Measurements from ENCODE around the gene SCP2D1. TPM values are rescaled to one million over a fixed set of nuclear protein-coding genes. Genes with fewer than 3 reads are reported as not detected.

The SCP2D1 gene
- total and polyA plus RNA-seq, 2 of the 8 experiments (the other 6 are each of a cell fraction or from before 2014, with no cell fraction given), result not detected

DNA sequence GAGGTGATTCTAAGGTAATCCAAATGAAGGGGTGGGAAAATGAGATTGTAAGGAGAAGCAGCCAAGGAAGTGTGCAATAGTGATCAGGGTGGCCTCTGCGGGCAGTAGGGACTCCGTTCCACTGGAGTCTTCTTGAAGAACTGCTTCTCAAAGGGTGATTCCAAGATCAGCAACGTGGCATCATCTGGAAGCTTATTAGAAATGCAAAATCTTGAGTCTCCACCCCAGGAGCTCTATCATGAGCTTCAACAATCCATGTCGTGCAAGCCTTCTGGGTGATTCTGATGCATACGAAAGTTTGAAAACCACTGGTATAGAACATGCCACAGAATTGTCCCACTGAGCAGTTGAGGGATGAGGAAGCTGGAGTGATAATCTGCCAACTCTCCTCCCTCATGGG lies 31.4 kb downstream of the SCP2D1 start:
- Histone ChIP-seq H3K56ac (replicated peaks; ENCODE audit: insufficient read length, low read depth, low read length) (no peak overlapping the region), H3K27ac (ENCODE audit: low read depth, low read length) (no peak overlapping the region), H4K20me1 (replicated peaks in 1 of 2; ENCODE audit: control insufficient read depth in 1 of 2, insufficient read depth in 2 of 2, low read length in 2 of 2) (no peaks in the 10 kb centered on the region), H2BK20ac (ENCODE audit: low read length) (no peak overlapping the region), H2BK15ac (ENCODE audit: low read length) (no peak overlapping the region), H3K27me3 (replicated peaks in 1 of 4; ENCODE audit: control insufficient read depth in 3 of 4, extremely low read depth in 1 of 4, insufficient read depth in 3 of 4, low read length in 3 of 4) (peaks cover 0 to 5% (median 1%) of the 10 kb centered on the region in 4 experiments; a peak in 1 of 7 replicates), H3K9me3 (ENCODE audit: insufficient read depth in 2 of 2, low read depth in 1 of 2, low read length in 1 of 2) (no peaks in the 10 kb centered on the region), H3K23me2 (ENCODE audit: low read depth, low read length) (no peaks in the 10 kb centered on the region), H2BK12ac (ENCODE audit: low read depth, low read length) (no peak overlapping the region), H3K4ac (replicated peaks; ENCODE audit: insufficient read length, low read depth, low read length) (no peak overlapping the region), H3K18ac (ENCODE audit: extremely low read depth, low read length) (no peak overlapping the region), H2AFZ (ENCODE audit: low read length) (no peak overlapping the region), H2BK120ac (replicated peaks; ENCODE audit: low read depth, low read length) (no peak overlapping the region), H4K8ac (ENCODE audit: extremely low read depth, insufficient read depth, low read length) (no peak overlapping the region), H4K91ac (replicated peaks; ENCODE audit: insufficient read length, low read length) (no peak overlapping the region), H4K5ac (ENCODE audit: insufficient read length, low read depth, low read length) (no peak overlapping the region), H3K14ac (ENCODE audit: insufficient read length) (no peak overlapping the region), H2AK5ac (ENCODE audit: low read depth, low read length) (no peak overlapping the region), H3K4me3 (ENCODE audit: extremely low read depth in 1 of 4, insufficient read depth in 2 of 4, low read depth in 3 of 4, low read length in 4 of 4) (no peak overlapping the region), H3K79me2 (ENCODE audit: control insufficient read depth in 1 of 2, insufficient read depth in 2 of 2, low read length in 2 of 2) (no peaks in the 10 kb centered on the region), H3K23ac (ENCODE audit: insufficient read length) (no peak overlapping the region), H2BK5ac (ENCODE audit: low read depth, low read length) (no peak overlapping the region), H3K36me3 (ENCODE audit: control insufficient read depth in 2 of 4, insufficient read depth in 4 of 4, low read length in 3 of 4) (no peaks in the 10 kb centered on the region), H3K9ac (replicated peaks in 1 of 4; ENCODE audit: extremely low read depth in 1 of 4, low read depth in 3 of 4, low read length in 3 of 4) (no peak overlapping the region), H3K4me2 (ENCODE audit: insufficient read depth in 1 of 2, low read depth in 2 of 2, low read length in 2 of 2) (no peak overlapping the region), H3K4me1 (replicated peaks in 1 of 4; ENCODE audit: control insufficient read depth in 3 of 4, insufficient read depth in 4 of 4, low read length in 3 of 4) (no peaks in the 10 kb centered on the region), H3K79me1 (ENCODE audit: low read depth, low read length) (no peaks in the 10 kb centered on the region)
- ChIA-PET POLR2A (ENCODE audit: partially characterized antibody) (no interaction called here), CTCF (ENCODE audit: partially characterized antibody) (interaction anchor here (1.0 to 1.1 kb wide), 2 partner anchors 59 to 407 kb away, joined by 3 read pairs; no protein-coding TSS in a partner anchor)
- 65% methylated on average over 5 of the region's 5 CpGs; no CpG with 5 or more reads in 1 of the 2 experiments for WGBS, 2 experiments (ENCODE audit: extremely low coverage in 1 of 2, insufficient coverage in 1 of 2, insufficient read length in 1 of 2, insufficient replicate concordance in 2 of 2, low coverage in 1 of 2, low lambda C conversion rate in 2 of 2, missing lambda C conversion rate in 1 of 2)
- DNase-seq (ENCODE audit: low read depth in 1 of 2, low spot score in 2 of 2) (no peak), FAIRE-seq (no peak)
- TF ChIP-seq KDM4A (IDR thresholded peaks at IDR 0.05; ENCODE audit: low read depth, low read length, severe bottlenecking) (no peak), EZH2 (IDR thresholded peaks at IDR 0.05; ENCODE audit: low read depth, low read length, severe bottlenecking) (no peak), SP1 (IDR thresholded peaks at IDR 0.05; ENCODE audit: low read depth, low read length) (no peak), SRF (IDR thresholded peaks at IDR 0.05; ENCODE audit: low read depth, low read length) (no peak), KDM5A (IDR thresholded peaks at IDR 0.05; ENCODE audit: low read length) (no peak), NRF1 (IDR thresholded peaks at IDR 0.05; ENCODE audit: low read depth, low read length) (no peak), EGR1 (IDR thresholded peaks at IDR 0.05; ENCODE audit: borderline replicate concordance, low read depth, low read length) (no peak), SAP30 (IDR thresholded peaks at IDR 0.05; ENCODE audit: insufficient read depth, insufficient replicate concordance, low read length) (no peak), BCL11A (IDR thresholded peaks at IDR 0.05; ENCODE audit: low read depth in 2 of 2, low read length in 2 of 2) (no peak), SIX5 (IDR thresholded peaks at IDR 0.05; ENCODE audit: low read depth, low read length) (no peak), SIN3A (conservative IDR thresholded peaks at IDR 0.05 in 1 of 2, IDR thresholded peaks at IDR 0.05 in 1 of 2; ENCODE audit: low read depth in 1 of 2, low read length in 2 of 2) (no peak), RXRA (IDR thresholded peaks at IDR 0.05; ENCODE audit: insufficient read depth, low read depth, low read length) (no peak), GABPA (IDR thresholded peaks at IDR 0.05; ENCODE audit: borderline replicate concordance, insufficient read depth, low read length) (no peak)
- TF ChIP-seq, protein P1, sequence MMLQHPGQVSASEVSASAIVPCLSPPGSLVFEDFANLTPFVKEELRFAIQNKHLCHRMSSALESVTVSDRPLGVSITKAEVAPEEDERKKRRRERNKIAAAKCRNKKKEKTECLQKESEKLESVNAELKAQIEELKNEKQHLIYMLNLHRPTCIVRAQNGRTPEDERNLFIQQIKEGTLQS (IDR thresholded peaks at IDR 0.05; ENCODE audit: insufficient read depth, low read depth, low read length), result no peak
